HepG2 (cell line): Measurements from ENCODE around the gene TAS2R4. TPM values are rescaled to one million over a fixed set of nuclear protein-coding genes. Genes with fewer than 3 reads are reported as not detected.

ENCODE experiments used
- ARNT2 ChIP-seq: sonication (generic); formaldehyde crosslinking; IDR thresholded peaks from 2 replicates; pipeline ENCODE4 v1.8.0; 2022; ENCODE audit warnings: mild to moderate bottlenecking, low read depth, missing genetic modification reagents, moderate library complexity
- ATF4 ChIP-seq, 2 experiments: fragments of 450-650 bp in 1 of 2; sonication (generic) in 1 of 2; formaldehyde crosslinking; IDR thresholded peaks; 2 replicates each; pipeline versions ENCODE4 v1.5.0 to v1.8.0; 2020 to 2022; ENCODE audit warnings: mild to moderate bottlenecking in 1 of 2, missing genetic modification reagents in 1 of 2
- BRD4 ChIP-seq: sonication (generic); formaldehyde crosslinking; IDR thresholded peaks from 2 replicates; pipeline ENCODE4 v1.4.0; 2020; ENCODE audit warnings: missing genetic modification reagents
- CREB3 ChIP-seq: sonication (generic); formaldehyde crosslinking; IDR thresholded peaks from 2 replicates; pipeline ENCODE4 v1.5.0; 2020; ENCODE audit warnings: missing genetic modification reagents
- E2F5 ChIP-seq: sonication (generic); formaldehyde crosslinking; conservative IDR thresholded peaks from 2 replicates; pipeline ENCODE4 v1.4.0; 2020; ENCODE audit warnings: missing genetic modification reagents
- NFKB2 ChIP-seq: sonication (generic); formaldehyde crosslinking; IDR thresholded peaks from 2 replicates; pipeline ENCODE4 v1.4.0; 2020; ENCODE audit warnings: missing genetic modification reagents, borderline replicate concordance
- NR0B2 ChIP-seq: sonication (generic); formaldehyde crosslinking; IDR thresholded peaks from 2 replicates; pipeline ENCODE4 v1.4.0; 2020; ENCODE audit warnings: mild to moderate bottlenecking, missing genetic modification reagents
- PATZ1 ChIP-seq: sonication (generic); formaldehyde crosslinking; IDR thresholded peaks from 2 replicates; pipeline ENCODE4 v1.4.0; 2020; ENCODE audit warnings: missing genetic modification reagents
- RBFOX2 ChIP-seq: fragments of 200-400 bp; formaldehyde crosslinking; IDR thresholded peaks from 2 replicates; pipeline ENCODE4 v1.6.1; 2017; ENCODE audit warnings: low read depth, mild to moderate bottlenecking, low read length
- YY1 ChIP-seq: IDR thresholded peaks from 2 replicates; pipeline ENCODE4 v1.6.1; 2011; ENCODE audit warnings: low read length, low read depth, moderate library complexity, mild to moderate bottlenecking; ENCODE audit not compliant: insufficient read depth, insufficient replicate concordance
- ZBTB33 ChIP-seq: sonication (generic); formaldehyde crosslinking; IDR thresholded peaks from 2 replicates; pipeline ENCODE4 v1.4.0; 2020; ENCODE audit warnings: missing genetic modification reagents
- ZBTB4 ChIP-seq: sonication (generic); formaldehyde crosslinking; IDR thresholded peaks from 2 replicates; pipeline ENCODE4 v1.4.0; 2020; ENCODE audit warnings: missing genetic modification reagents, mild to moderate bottlenecking, borderline replicate concordance
- ZBTB7B ChIP-seq: sonication (generic); formaldehyde crosslinking; IDR thresholded peaks from 2 replicates; pipeline ENCODE4 v1.4.0; 2020; ENCODE audit warnings: missing genetic modification reagents
- ZNF430 ChIP-seq: sonication (generic); formaldehyde crosslinking; IDR thresholded peaks from 2 replicates; pipeline ENCODE4 v1.9.0; 2021; ENCODE audit warnings: mild to moderate bottlenecking, missing genetic modification reagents
- ZNF572 ChIP-seq: sonication (generic); formaldehyde crosslinking; IDR thresholded peaks from 2 replicates; pipeline ENCODE4 v1.5.1; 2020; ENCODE audit warnings: mild to moderate bottlenecking, missing genetic modification reagents
- ZNF790 ChIP-seq: sonication (generic); formaldehyde crosslinking; IDR thresholded peaks from 2 replicates; pipeline ENCODE4 v1.8.0; 2022; ENCODE audit warnings: missing genetic modification reagents, mild to moderate bottlenecking, borderline replicate concordance
- polyA plus RNA-seq, 8 experiments: library from polyadenylated mRNA; depleted of rRNA in 3 of 8; stranded (reverse) in 7 of 8; unstranded in 1 of 8; fragments of >200 nt; fragmentation: Illumina TruSeq in 4 of 8; extraction: Trizol in 4 of 8; gene quantifications; 2 replicates each; pipeline versions ENCODE4 v1.2.1 to v1.2.3, GENCODE V29; 2011 to 2016; ENCODE audit warnings: low read depth in 4 of 8, missing spikeins in 1 of 8, mixed read lengths in 1 of 8; ENCODE audit not compliant: insufficient read depth in 1 of 8
- total RNA-seq, 5 experiments: library from RNA; depleted of rRNA; stranded (reverse); fragments of >200 nt; fragmentation: Illumina TruSeq; extraction: Trizol; gene quantifications; 2 replicates each; pipeline ENCODE4 v1.2.3, GENCODE V29; 2016; ENCODE audit warnings: low read depth in 1 of 5

TAS2R4 gene
- total and polyA plus RNA-seq, 2 of the 13 experiments (the other 11 are each of a cell fraction or from before 2014, with no cell fraction given), result 0.71 to 0.80 TPM

GRCh38 chr7:141737836-141738591 is 38.5 kb upstream of the TAS2R4 start, which contains the start of gene SSBP1 (continued):
- peak in 1 of 2 experiments; percentile 82; a peak in 2 of 4 replicates for TF ChIP-seq ATF4 (CRISPR knock-in tag; IDR thresholded peaks at IDR 0.05)
- 0 out of 2 replicates have a peak, but pooled peaks have one; percentile 21 for TF ChIP-seq BRD4
- peak; percentile 67 for TF ChIP-seq RBFOX2
- TF ChIP-seq ZNF572 (CRISPR knock-in tag), result peak; percentile 97
- TF ChIP-seq E2F5 (CRISPR knock-in tag), result 0 out of 2 replicates have a peak, but pooled peaks have one; percentile 28
- peak; percentile 84 for TF ChIP-seq YY1
- TF ChIP-seq ZNF790, result no peak
- TF ChIP-seq ZBTB33 (CRISPR knock-in tag), result peak; percentile 77
- TF ChIP-seq NFKB2 (CRISPR knock-in tag), result peak; percentile 90; the same call in 1 of the 2 replicates
- TF ChIP-seq ZBTB7B (CRISPR knock-in tag), result peak; percentile 85
- peak; percentile 80; the same call in 1 of the 2 replicates for TF ChIP-seq ZNF430 (CRISPR knock-in tag)
- peak; percentile 55; the same call in 1 of the 2 replicates for TF ChIP-seq NR0B2 (CRISPR knock-in tag)
- no peak for TF ChIP-seq CREB3 (CRISPR knock-in tag)
- TF ChIP-seq PATZ1 (CRISPR knock-in tag), result peak; percentile 29; the same call in 1 of the 2 replicates
- no peak; the same call in 1 of the 2 replicates for TF ChIP-seq ZBTB4 (CRISPR knock-in tag)
- peak; percentile 77 for TF ChIP-seq ARNT2
